Measurements from ENCODE around the gene MCEMP1.

- TF ChIP-seq CTCF (IDR thresholded peaks at IDR 0.05; ENCODE audit: insufficient read depth, low read depth, low read length) = no peak
- TF ChIP-seq EZH2 (IDR thresholded peaks at IDR 0.05; ENCODE audit: insufficient read depth, low read length) = no peak
Observed at GRCh38 chr19:7636691-7637373, 40.1 kb upstream of the MCEMP1 start, which contains the start of gene STXBP2.

Data from astrocyte (in vitro differentiated cells and primary cell).